Sigmoid colon (tissue), 4 donors: ENCODE data around the gene LMBR1.

Experiments
- CTCF ChIP-seq, 4 experiments: fragments of 450-650 bp in 3 of 4; fragments of 200-600 bp in 1 of 4; IDR thresholded peaks; one replicate each; pipeline ENCODE4 v1.5.1; 2016 to 2019; ENCODE audit warnings: antibody characterized with exemption in 4 of 4, mild to moderate bottlenecking in 3 of 4, moderate library complexity in 2 of 4
- POLR2A ChIP-seq, 2 donors: fragments of 450-650 bp; IDR thresholded peaks; one replicate each; pipeline ENCODE4 v1.6.1; 2016; ENCODE audit warnings: antibody characterized with exemption in 2 of 2, mild to moderate bottlenecking in 2 of 2, moderate library complexity in 2 of 2
- POLR2AphosphoS5 ChIP-seq, 4 donors: sonication (generic); formaldehyde crosslinking; IDR thresholded peaks; one replicate each; pipeline ENCODE4 v1.6.1; 2017; ENCODE audit warnings: antibody characterized with exemption in 4 of 4

DNA sequence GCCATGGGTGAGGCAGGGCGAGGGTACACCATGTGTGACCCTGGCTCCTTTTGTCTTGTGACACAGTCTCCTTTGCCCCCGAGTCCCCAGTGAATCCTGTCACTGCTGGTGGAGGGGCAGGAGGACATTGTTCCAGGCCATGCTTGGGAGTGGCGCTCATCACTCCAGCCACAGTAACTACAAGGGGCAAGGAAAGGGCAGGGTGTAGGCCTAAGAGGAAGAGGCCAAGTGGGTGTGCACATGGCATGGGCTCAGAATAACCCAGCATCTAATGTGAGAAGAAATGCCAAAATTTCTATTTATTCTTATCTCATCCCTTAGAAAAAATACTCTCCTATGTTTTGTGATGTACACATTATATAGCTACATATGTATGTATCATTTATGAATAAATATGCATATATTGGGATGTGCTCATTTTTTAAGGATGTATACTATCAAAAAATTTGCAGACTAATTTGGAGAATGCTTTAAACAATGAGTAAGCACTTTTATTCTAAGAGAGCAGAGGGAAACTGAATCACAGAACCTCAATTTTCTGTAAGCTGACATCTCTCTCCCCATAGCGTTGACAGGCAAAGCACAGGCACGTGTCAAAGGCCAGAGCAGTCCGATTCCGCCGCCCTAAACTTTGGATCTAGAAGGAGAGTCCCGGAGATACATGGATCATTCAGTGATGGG is 215.5 kb downstream of the LMBR1 start:
- TF ChIP-seq CTCF (IDR thresholded peaks at IDR 0.05) (no peak), POLR2A (IDR thresholded peaks at IDR 0.05) (no peak), POLR2AphosphoS5 (IDR thresholded peaks at IDR 0.05) (no peak)
